AG10803 (cell line): ENCODE results near the gene SERTM1.

ENCODE experiments used
- DNase-seq: peaks from one replicate; pipeline ENCODE4 v3.0.0; 2010; ENCODE audit warnings: low read depth
- H3K4me3 ChIP-seq: 2 replicates; pipeline ENCODE4 v1.5.1; 2011; ENCODE audit warnings: mild to moderate bottlenecking, low read length, control low read depth
- TF ChIP-seq, protein P1 (sequence below): conservative IDR thresholded peaks from 2 replicates; pipeline ENCODE4 v1.5.1; 2011; ENCODE audit warnings: mild to moderate bottlenecking, low read length, control low read depth, inconsistent platforms

The SERTM1 gene

DNA sequence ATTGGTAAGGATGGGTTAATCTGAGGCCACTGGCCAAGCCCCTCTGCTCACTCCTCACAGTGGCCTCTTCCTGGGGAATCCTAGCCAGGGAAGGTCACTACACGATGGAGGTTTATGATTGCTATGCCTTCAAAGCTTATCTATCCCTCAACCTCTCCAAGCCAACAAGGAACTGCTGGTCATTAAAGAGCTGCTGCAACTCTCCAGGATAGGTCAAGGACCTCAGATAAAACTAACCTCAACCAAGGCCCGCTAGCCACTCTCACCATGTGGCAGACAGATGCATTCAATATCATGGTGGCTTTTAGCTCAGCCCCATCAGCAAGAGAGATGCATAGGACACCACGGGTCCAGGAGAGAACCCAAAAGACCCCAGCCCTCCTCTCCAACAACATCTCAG is 71.6 kb downstream of the SERTM1 start:
- TF ChIP-seq, protein P1, sequence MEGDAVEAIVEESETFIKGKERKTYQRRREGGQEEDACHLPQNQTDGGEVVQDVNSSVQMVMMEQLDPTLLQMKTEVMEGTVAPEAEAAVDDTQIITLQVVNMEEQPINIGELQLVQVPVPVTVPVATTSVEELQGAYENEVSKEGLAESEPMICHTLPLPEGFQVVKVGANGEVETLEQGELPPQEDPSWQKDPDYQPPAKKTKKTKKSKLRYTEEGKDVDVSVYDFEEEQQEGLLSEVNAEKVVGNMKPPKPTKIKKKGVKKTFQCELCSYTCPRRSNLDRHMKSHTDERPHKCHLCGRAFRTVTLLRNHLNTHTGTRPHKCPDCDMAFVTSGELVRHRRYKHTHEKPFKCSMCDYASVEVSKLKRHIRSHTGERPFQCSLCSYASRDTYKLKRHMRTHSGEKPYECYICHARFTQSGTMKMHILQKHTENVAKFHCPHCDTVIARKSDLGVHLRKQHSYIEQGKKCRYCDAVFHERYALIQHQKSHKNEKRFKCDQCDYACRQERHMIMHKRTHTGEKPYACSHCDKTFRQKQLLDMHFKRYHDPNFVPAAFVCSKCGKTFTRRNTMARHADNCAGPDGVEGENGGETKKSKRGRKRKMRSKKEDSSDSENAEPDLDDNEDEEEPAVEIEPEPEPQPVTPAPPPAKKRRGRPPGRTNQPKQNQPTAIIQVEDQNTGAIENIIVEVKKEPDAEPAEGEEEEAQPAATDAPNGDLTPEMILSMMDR, result no peak
- no peak for DNase-seq
- H3K4me3 ChIP-seq, result no peak overlapping the region

DNA sequence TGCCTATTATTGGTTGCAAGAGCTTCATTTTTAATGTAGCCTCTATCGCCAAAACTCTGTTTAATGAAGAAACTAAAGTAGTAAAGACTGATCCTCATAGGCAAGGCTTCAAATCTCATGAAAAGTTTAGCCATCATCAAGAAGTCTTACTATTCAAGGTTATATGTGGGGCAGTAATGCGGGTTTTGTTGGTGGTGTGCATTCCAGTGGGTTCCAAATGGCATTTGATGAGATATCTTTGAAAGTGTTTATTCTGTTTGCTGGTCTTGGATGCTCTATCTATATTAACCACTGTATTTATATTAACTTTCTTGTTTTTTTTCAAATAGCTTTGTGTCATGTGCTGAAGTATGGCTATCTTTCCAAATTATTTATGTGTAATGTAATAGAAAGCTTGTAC is 72.2 kb downstream of the SERTM1 start:
- TF ChIP-seq, protein P1, result no peak
- no peak overlapping the region for H3K4me3 ChIP-seq
- no peak for DNase-seq
